Uterus (tissue), 4 donors: Measurements from ENCODE around the gene PPP1R9A. TPM values are rescaled to one million over a fixed set of nuclear protein-coding genes. Genes with fewer than 3 reads are reported as not detected.

Experiments
- DNase-seq, 2 donors: peaks; one replicate each; pipeline ENCODE4 v3.0.0-alpha.2; 2019 to 2020
- H3K27ac ChIP-seq, 2 donors: fragments of 200-600 bp; sonication (generic); 1 replicate in 1 of 2; 2 replicates in 1 of 2; pipeline ENCODE4 v1.5.1; 2016 to 2018
- H3K27me3 ChIP-seq, 2 donors: fragments of 200-600 bp; sonication (generic); one replicate each; pipeline ENCODE4 v1.5.1; 2018 to 2019; ENCODE audit warnings: control low read depth in 1 of 2
- H3K36me3 ChIP-seq, 2 donors: fragments of 200-600 bp; sonication (generic); one replicate each; pipeline ENCODE4 v1.5.1; 2019; ENCODE audit warnings: control low read depth in 1 of 2
- H3K4me1 ChIP-seq, 2 donors: fragments of 200-600 bp; sonication (generic); one replicate each; pipeline ENCODE4 v1.5.1; 2018 to 2019; ENCODE audit warnings: control low read depth in 1 of 2
- H3K4me3 ChIP-seq, 2 donors: fragments of 200-600 bp; sonication (generic); 1 replicate in 1 of 2; 2 replicates in 1 of 2; pipeline ENCODE4 v1.5.1; 2018 to 2019; ENCODE audit warnings: mild to moderate bottlenecking in 1 of 2
- H3K9me3 ChIP-seq, 2 donors: fragments of 200-600 bp; sonication (generic); one replicate each; pipeline ENCODE4 v1.5.1; 2019; ENCODE audit warnings: control low read depth in 1 of 2
- CTCF ChIP-seq, 4 experiments: fragments of 200-600 bp in 2 of 4; fragments of 450-650 bp in 2 of 4; sonication (generic) in 2 of 4; IDR thresholded peaks; one replicate each; pipeline ENCODE4 v1.5.1; 2016 to 2019; ENCODE audit warnings: antibody characterized with exemption in 4 of 4, mild to moderate bottlenecking in 2 of 4, moderate library complexity in 1 of 4
- POLR2A ChIP-seq, 2 donors: fragments of 450-650 bp; IDR thresholded peaks; one replicate each; pipeline ENCODE4 v1.6.1; 2016; ENCODE audit warnings: antibody characterized with exemption in 2 of 2, mild to moderate bottlenecking in 1 of 2, moderate library complexity in 1 of 2
- intact Hi-C: fragments of 100-400 bp; cut with DNase I; formaldehyde crosslinking; loops from one replicate; pipeline ENCODE4 v1.15.1; 2023; ENCODE audit warnings: low total_unique reads
- small RNA-seq: library from RNA; depleted of rRNA; stranded (forward); fragments of <200 nt; gene quantifications from one replicate; pipeline ENCODE3, GENCODE V24; 2016
- total RNA-seq, 4 donors: library from RNA; depleted of rRNA in 3 of 4; stranded (reverse); fragments of >200 nt in 3 of 4; gene quantifications; one replicate each; pipeline versions ENCODE4 v1.1.0 to v1.2.4, GENCODE V29; 2014 to 2023
- donor health status: DM: yes; HTN: yes; CAD: no.

Gene PPP1R9A
- total RNA-seq, 4 donors from 2014 or later: 5.3 to 39.6 (median 15.0) TPM

- Histone ChIP-seq H3K27ac (no peak overlapping the region), H3K9me3 (no peaks in the 10 kb centered on the region), H3K4me1 (no peaks in the 10 kb centered on the region), H3K4me3 (no peak overlapping the region), H3K36me3 (no peaks in the 10 kb centered on the region), H3K27me3 (no peaks in the 10 kb centered on the region)
- intact Hi-C loops: no loop called here
- TF ChIP-seq CTCF (IDR thresholded peaks at IDR 0.05): no peak
- TF ChIP-seq POLR2A (IDR thresholded peaks at IDR 0.05): no peak
- no peak for DNase-seq
Measured at GRCh38 chr7:95340491-95340890, 433.1 kb downstream of the PPP1R9A start.

- TF ChIP-seq CTCF (IDR thresholded peaks at IDR 0.05): no peak
- no peak for TF ChIP-seq POLR2A (IDR thresholded peaks at IDR 0.05)
- no peaks in the 10 kb centered on the region for H3K36me3 ChIP-seq
- H3K27ac ChIP-seq: no peak overlapping the region
- intact Hi-C loops: no loop called here
- H3K27me3 ChIP-seq: no peaks in the 10 kb centered on the region
- no peaks in the 10 kb centered on the region for H3K4me1 ChIP-seq
- no peak for DNase-seq
- H3K9me3 ChIP-seq: no peaks in the 10 kb centered on the region
- no peak overlapping the region for H3K4me3 ChIP-seq
Measured at GRCh38 chr7:95342029-95342428, 434.6 kb downstream of the PPP1R9A start.

GRCh38 chr7:95342642-95343307 is 435.4 kb downstream of the PPP1R9A start:
- H3K9me3 ChIP-seq: no peaks in the 10 kb centered on the region
- H3K27ac ChIP-seq: no peak overlapping the region
- intact Hi-C loops: no loop called here
- TF ChIP-seq POLR2A (IDR thresholded peaks at IDR 0.05): no peak
- no peak for DNase-seq
- H3K36me3 ChIP-seq: no peaks in the 10 kb centered on the region
- no peak overlapping the region for H3K4me3 ChIP-seq
- H3K27me3 ChIP-seq: no peaks in the 10 kb centered on the region
- no peaks in the 10 kb centered on the region for H3K4me1 ChIP-seq

Small RNA genes lying within 50 kb of the gene (small RNA-seq; reads per million reads assigned to genes)
- gene AC002429.1 (not detected), gene HINT1P2 (not detected), gene RNU4-16P (not detected)
